ENCODE data around the gene CERT1.

The CERT1 gene

GRCh38 chr5:75471193-75471592 lies 40.2 kb downstream of the CERT1 start:
- DNase-seq: no peak

- no peak for DNase-seq
Observed at GRCh38 chr5:75469017-75469416, 42.4 kb downstream of the CERT1 start.

GRCh38 chr5:75468593-75468992 lies 42.8 kb downstream of the CERT1 start:
- DNase-seq: no peak

GRCh38 chr5:75466006-75466716 lies 45.3 kb downstream of the CERT1 start:
- no peak for DNase-seq

GRCh38 chr5:75465480-75465879 lies 45.9 kb downstream of the CERT1 start:
- DNase-seq: no peak

GRCh38 chr5:75463726-75464125 lies 47.7 kb downstream of the CERT1 start:
- DNase-seq: no peak

- no peak for DNase-seq
Observed at GRCh38 chr5:75461679-75462078, 49.8 kb downstream of the CERT1 start.

GRCh38 chr5:75460942-75461610 lies 50.4 kb downstream of the CERT1 start:
- peak; percentile 75 for DNase-seq

GRCh38 chr5:75460532-75460931 lies 50.9 kb downstream of the CERT1 start:
- DNase-seq: no peak

- no peak for DNase-seq
Observed at GRCh38 chr5:75457691-75458090, 53.7 kb downstream of the CERT1 start.

- DNase-seq: no peak
Observed at GRCh38 chr5:75457161-75457560, 54.3 kb downstream of the CERT1 start.

GRCh38 chr5:75450069-75450468 lies 61.4 kb downstream of the CERT1 start:
- no peak for DNase-seq

GRCh38 chr5:75446068-75446467 lies 65.4 kb downstream of the CERT1 start:
- no peak for DNase-seq

GRCh38 chr5:75441560-75441959 lies 69.9 kb downstream of the CERT1 start:
- no peak for DNase-seq

GRCh38 chr5:75439276-75439675 lies 72.2 kb downstream of the CERT1 start:
- DNase-seq: no peak

GRCh38 chr5:75438722-75439121 lies 72.7 kb downstream of the CERT1 start:
- DNase-seq: no peak

GRCh38 chr5:75435096-75435495 lies 76.3 kb downstream of the CERT1 start:
- DNase-seq: no peak

GRCh38 chr5:75433814-75434506 lies 77.5 kb downstream of the CERT1 start:
- DNase-seq: no peak

GRCh38 chr5:75414241-75414640 lies 97.2 kb downstream of the CERT1 start:
- DNase-seq: no peak

GRCh38 chr5:75412111-75412990 lies 99.1 kb downstream of the CERT1 start:
- no peak for DNase-seq

GRCh38 chr5:75405296-75405695 lies 106.1 kb downstream of the CERT1 start:
- DNase-seq: no peak

- no peak for DNase-seq
Observed at GRCh38 chr5:75395277-75395676, 116.2 kb downstream of the CERT1 start.

GRCh38 chr5:75389430-75389829 lies 122.0 kb downstream of the CERT1 start:
- DNase-seq: no peak
